GM12878 (cell line): Measurements from ENCODE around the gene RPS8. TPM values are rescaled to one million over a fixed set of nuclear protein-coding genes. Genes with fewer than 3 reads are reported as not detected.
A peak's percentile ranks its signal among the peaks of the same experiment; 100 is the strongest.

Experiments used
- ATAC-seq: fragments of 200-7000 bp; cut with Tn5 transposase; 3 replicates; pipeline ENCODE4 v1.9.1; 2020; ENCODE audit warnings: mild to moderate bottlenecking, moderate library complexity
- BruUV-seq: library from RNA; stranded (reverse); fragments of 400-500 nt; replicated peaks from 2 replicates; lab custom pipeline; 2021; lab: Mats Ljungman, UMichigan
- CTCF ChIA-PET: fragments of 300-600 bp; sonication (Branson Sonifier 250); formaldehyde crosslinking; extraction: SDS; loops from one replicate; lab custom pipeline; 2021; ENCODE audit warnings: inconsistent platforms; lab: Yijun Ruan, JAX
- POLR2A ChIA-PET: fragments of 350-600 bp; formaldehyde crosslinking; extraction: SDS; loops from one replicate; lab custom pipeline; 2021; ENCODE audit warnings: inconsistent platforms; lab: Charles Lee
- RAD21 ChIA-PET: fragments of 300-600 bp; sonication (Branson Sonifier 250); formaldehyde crosslinking; loops from one replicate; lab custom pipeline; 2023; ENCODE audit warnings: antibody characterized with exemption; ENCODE audit not compliant: unreplicated experiment; lab: Charles Lee
- SMC1A ChIA-PET: fragments of 300-600 bp; sonication (Branson Sonifier 250); formaldehyde crosslinking; loops from one replicate; lab custom pipeline; 2023; ENCODE audit not compliant: unreplicated experiment, uncharacterized antibody; lab: Charles Lee
- DNase-seq: peaks from one replicate; pipeline ENCODE4 v3.0.0-alpha.2; 2011; ENCODE audit warnings: low read depth, low spot score
- FAIRE-seq: peaks from 3 replicates; lab custom pipeline; 2011; peaks lifted over from hg19 to GRCh38; lab: Jason Lieb, UNC
- H2AFZ ChIP-seq: 2 replicates; pipeline ENCODE4 v1.6.0; 2011; ENCODE audit warnings: low read depth, low read length, control low read depth; ENCODE audit not compliant: control insufficient read depth
- H3K27ac ChIP-seq: 2 replicates; pipeline ENCODE4 v1.5.1; 2011; ENCODE audit warnings: control low read depth; ENCODE audit not compliant: control insufficient read depth, insufficient read depth
- H3K27me3 ChIP-seq, 2 experiments: replicated peaks in 1 of 2; 2 replicates each; pipeline versions ENCODE4 v1.6.0 to v1.6.1; 2011; ENCODE audit warnings: low read length in 1 of 2; ENCODE audit not compliant: control insufficient read depth in 2 of 2, insufficient read depth in 2 of 2
- H3K36me3 ChIP-seq, 2 experiments: 2 replicates each; pipeline ENCODE4 v1.5.1; 2011; ENCODE audit warnings: low read length in 1 of 2; ENCODE audit not compliant: control insufficient read depth in 2 of 2, insufficient read depth in 2 of 2
- H3K4me1 ChIP-seq: 2 replicates; pipeline ENCODE4 v1.6.1; 2011; ENCODE audit warnings: mild to moderate bottlenecking, low read length, moderate library complexity, mixed read lengths; ENCODE audit not compliant: control insufficient read depth, insufficient read depth
- H3K4me2 ChIP-seq: 2 replicates; pipeline ENCODE4 v1.6.0; 2011; ENCODE audit warnings: control low read depth; ENCODE audit not compliant: control insufficient read depth, insufficient read depth
- H3K4me3 ChIP-seq: fragments of 200-600 bp; sonication (generic); 2 replicates; pipeline ENCODE4 v1.5.1; 2016
- H3K79me2 ChIP-seq: 2 replicates; pipeline ENCODE4 v1.6.0; 2011; ENCODE audit warnings: low read length; ENCODE audit not compliant: control insufficient read depth, insufficient read depth
- H3K9ac ChIP-seq: 2 replicates; pipeline ENCODE4 v1.8.0; 2011; ENCODE audit warnings: low read length, control low read depth, mixed read lengths; ENCODE audit not compliant: control insufficient read depth, insufficient read depth
- H3K9me3 ChIP-seq: replicated peaks from 3 replicates; pipeline ENCODE4 v1.5.1; 2011; ENCODE audit warnings: mild to moderate bottlenecking, low read length; ENCODE audit not compliant: control insufficient read depth, insufficient read depth
- H4K20me1 ChIP-seq: 2 replicates; pipeline ENCODE4 v1.6.0; 2011; ENCODE audit not compliant: control insufficient read depth, insufficient read depth
- BCLAF1 ChIP-seq: fragments of 450-650 bp; IDR thresholded peaks from 2 replicates; pipeline ENCODE4 v1.6.1; 2017; ENCODE audit warnings: antibody characterized with exemption, mild to moderate bottlenecking, moderate library complexity
- CBFB ChIP-seq: IDR thresholded peaks from 2 replicates; pipeline ENCODE4 v1.6.1; 2016; ENCODE audit warnings: antibody characterized with exemption, low read depth
- RCOR1 ChIP-seq: conservative IDR thresholded peaks from 2 replicates; pipeline ENCODE4 v1.6.1; 2012; ENCODE audit warnings: low read depth, low read length, improper control_type of control experiment
- ZZZ3 ChIP-seq: IDR thresholded peaks from 2 replicates; pipeline ENCODE4 v1.6.1; 2011; ENCODE audit warnings: low read depth; ENCODE audit not compliant: control insufficient read depth, insufficient read length
- whole genome bisulfite sequencing: methylation state at CpG from one replicate; pipeline ENCODE4 v1.1.6; 2016; ENCODE audit warnings: low lambda C conversion rate; ENCODE audit not compliant: insufficient replicate concordance, insufficient coverage; ENCODE audit errors: missing lambda C conversion rate; 5-methylcytosine and 5-hydroxymethylcytosine counted together
- in situ Hi-C: fragments of 300-500 bp; cut with MboI; formaldehyde crosslinking; loops from 9 replicates; pipeline ENCODE4 v1.14.3; 2018; ENCODE audit warnings: mixed read lengths
- intact Hi-C: fragments of 100-400 bp; cut with micrococcal nuclease; formaldehyde crosslinking; loops from one replicate; pipeline ENCODE4 v1.14.2; 2022; ENCODE audit not compliant: unreplicated experiment
- polyA plus RNA-seq, 11 experiments: library from polyadenylated mRNA; depleted of rRNA in 4 of 11; unstranded in 6 of 11; stranded (reverse) in 5 of 11; fragments of >200 nt; fragmentation: Nextera tagmentation in 4 of 11; fragmentation: Illumina TruSeq in 1 of 11; extraction: Ambion mirVana in 4 of 11; extraction: Trizol in 1 of 11; gene quantifications; 1 replicate in 1 of 11; 2 replicates in 10 of 11; pipeline versions ENCODE4 v1.2.1 to v1.2.3, GENCODE V29; 2011 to 2016; ENCODE audit warnings: inconsistent platforms in 2 of 11, missing spikeins in 2 of 11, low read depth in 1 of 11
- total RNA-seq, 4 experiments: library from RNA; depleted of rRNA in 3 of 4; stranded (reverse); fragments of >200 nt in 3 of 4; fragmentation: Illumina TruSeq in 1 of 4; extraction: Trizol in 1 of 4; gene quantifications; 2 replicates each; pipeline versions ENCODE4 v1.2.1 to v1.2.3, GENCODE V29; 2013 to 2021
- TF ChIP-seq, protein P1 (sequence below): fragments of 450-650 bp; IDR thresholded peaks from 2 replicates; pipeline ENCODE4 v1.6.1; 2016; ENCODE audit warnings: mild to moderate bottlenecking
- TF ChIP-seq, protein P2 (sequence below): fragments of 450-650 bp; IDR thresholded peaks from 2 replicates; pipeline ENCODE4 v1.6.1; 2016; ENCODE audit warnings: mild to moderate bottlenecking

Gene RPS8
- total and polyA plus RNA-seq, 10 of the 15 experiments (the other 5 are each of a cell fraction or from before 2014, with no cell fraction given): 1,296 to 3,461 (median 2,877) TPM

- TF ChIP-seq ZZZ3 (no peak), CBFB (0 out of 2 replicates have a peak, but pooled peaks have one; percentile 14), BCLAF1 (no peak), RCOR1 (no peak)
- TF ChIP-seq, protein P1, sequence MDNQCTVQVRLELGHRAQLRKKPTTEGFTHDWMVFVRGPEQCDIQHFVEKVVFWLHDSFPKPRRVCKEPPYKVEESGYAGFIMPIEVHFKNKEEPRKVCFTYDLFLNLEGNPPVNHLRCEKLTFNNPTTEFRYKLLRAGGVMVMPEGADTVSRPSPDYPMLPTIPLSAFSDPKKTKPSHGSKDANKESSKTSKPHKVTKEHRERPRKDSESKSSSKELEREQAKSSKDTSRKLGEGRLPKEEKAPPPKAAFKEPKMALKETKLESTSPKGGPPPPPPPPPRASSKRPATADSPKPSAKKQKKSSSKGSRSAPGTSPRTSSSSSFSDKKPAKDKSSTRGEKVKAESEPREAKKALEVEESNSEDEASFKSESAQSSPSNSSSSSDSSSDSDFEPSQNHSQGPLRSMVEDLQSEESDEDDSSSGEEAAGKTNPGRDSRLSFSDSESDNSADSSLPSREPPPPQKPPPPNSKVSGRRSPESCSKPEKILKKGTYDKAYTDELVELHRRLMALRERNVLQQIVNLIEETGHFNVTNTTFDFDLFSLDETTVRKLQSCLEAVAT: 0 out of 2 replicates have a peak, but pooled peaks have one; percentile 30
- TF ChIP-seq, protein P2, sequence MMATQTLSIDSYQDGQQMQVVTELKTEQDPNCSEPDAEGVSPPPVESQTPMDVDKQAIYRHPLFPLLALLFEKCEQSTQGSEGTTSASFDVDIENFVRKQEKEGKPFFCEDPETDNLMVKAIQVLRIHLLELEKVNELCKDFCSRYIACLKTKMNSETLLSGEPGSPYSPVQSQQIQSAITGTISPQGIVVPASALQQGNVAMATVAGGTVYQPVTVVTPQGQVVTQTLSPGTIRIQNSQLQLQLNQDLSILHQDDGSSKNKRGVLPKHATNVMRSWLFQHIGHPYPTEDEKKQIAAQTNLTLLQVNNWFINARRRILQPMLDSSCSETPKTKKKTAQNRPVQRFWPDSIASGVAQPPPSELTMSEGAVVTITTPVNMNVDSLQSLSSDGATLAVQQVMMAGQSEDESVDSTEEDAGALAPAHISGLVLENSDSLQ: no peak
- FAIRE-seq (no peak), DNase-seq (no peak), ATAC-seq (no peak)
- WGBS: 87% methylated on average over 14 of the region's 14 CpGs
- H3K27me3 ChIP-seq: no peaks in the 10 kb centered on the region
- peaks cover 8 to 30% of the 10 kb centered on the region in 2 experiments for H3K36me3 ChIP-seq
- ChIA-PET RAD21 (no interaction called here), CTCF (interaction anchor here (0.6 to 1.3 kb wide), 3 partner anchors 10 to 236 kb away, joined by 3 to 5 read pairs (median 5); no protein-coding TSS in a partner anchor), POLR2A (interaction anchor here (0.6 to 1.6 kb wide), 5 partner anchors 12 to 1559 kb away, joined by 3 to 4 read pairs (median 3); no protein-coding TSS in a partner anchor), SMC1A (interaction anchor here (0.8 kb wide), 1 partner anchor 12 kb away, joined by 4 read pairs; no protein-coding TSS in a partner anchor)
- H3K4me3 ChIP-seq: no peak overlapping the region
- no peak overlapping the region for H3K4me2 ChIP-seq
- no peak overlapping the region for H2AFZ ChIP-seq
- no TSS peak for BruUV-seq
- peaks cover 12% of the 10 kb centered on the region for H4K20me1 ChIP-seq
- intact Hi-C loops (no loop called here), in situ Hi-C loops (no loop called here)
- no peak overlapping the region for H3K9ac ChIP-seq
- no peak overlapping the region for H3K27ac ChIP-seq
- peaks cover 33% of the 10 kb centered on the region for H3K79me2 ChIP-seq
- H3K4me1 ChIP-seq: peaks cover 32% of the 10 kb centered on the region
- no peaks in the 10 kb centered on the region for H3K9me3 ChIP-seq
These were observed 5.3 kb downstream of the RPS8 start for GRCh38 chr1:44780583-44781121.
